H4 (cell line): ENCODE results near the gene CACNB3. TPM values are rescaled to one million over a fixed set of nuclear protein-coding genes. Genes with fewer than 3 reads are reported as not detected.
A peak's percentile ranks its signal among the peaks of the same experiment; 100 is the strongest.

Source experiments
- DNase-seq: peaks from one replicate; pipeline ENCODE4 v3.0.0-alpha.2; 2015; ENCODE audit warnings: low spot score
- total RNA-seq: library from RNA; depleted of rRNA; stranded (reverse); fragments of >200 nt; shearing (Covaris generic); gene quantifications from 2 replicates; pipeline ENCODE4 v1.2.3, GENCODE V29; 2014

Gene CACNB3
- total RNA-seq, 1 experiment from 2014 or later, result 17.7 TPM

- peak; percentile 38 for DNase-seq
These were observed 29.2 kb upstream of the CACNB3 start, which contains the start of gene ADCY6 for GRCh38 chr12:48788854-48789775. TSS of gene ADCY6 (minus strand) at chr12:48789089. CDS start at chr12:48783434, 5,655 bp downstream.

GRCh38 chr12:48789858-48790326, 28.4 kb upstream of the CACNB3 start:
- no peak for DNase-seq

DNA sequence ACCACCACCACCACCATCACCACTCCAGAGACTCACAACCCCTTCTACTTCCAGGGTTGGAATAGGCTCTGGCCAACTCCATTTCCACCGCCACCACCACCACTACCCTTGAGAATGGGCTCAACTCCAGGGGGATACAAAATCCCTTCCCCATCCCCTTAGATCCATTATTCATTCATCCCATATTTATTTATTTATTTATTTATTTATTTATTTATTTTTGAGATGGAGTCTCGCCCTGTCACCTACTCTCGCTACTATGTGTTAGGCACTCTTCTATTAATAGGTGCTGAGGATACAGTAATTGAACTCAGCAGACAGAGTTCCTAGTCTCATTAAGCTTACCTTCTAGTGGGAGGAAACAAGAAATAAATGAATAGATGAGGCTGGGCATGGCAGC, 24.6 kb upstream of the CACNB3 start:
- no peak for DNase-seq

- DNase-seq, result peak; percentile 43
These were observed 23.4 kb upstream of the CACNB3 start for GRCh38 chr12:48794870-48795269.

GRCh38 chr12:48795550-48796455, 22.5 kb upstream of the CACNB3 start:
- peak; percentile 72 for DNase-seq

GRCh38 chr12:48796976-48797375, 21.3 kb upstream of the CACNB3 start:
- no peak for DNase-seq

- no peak for DNase-seq
These were observed 17.8 kb upstream of the CACNB3 start for GRCh38 chr12:48800457-48800856.

GRCh38 chr12:48800971-48801370, 17.3 kb upstream of the CACNB3 start:
- DNase-seq, result no peak

- DNase-seq, result no peak
These were observed 14.6 kb upstream of the CACNB3 start for GRCh38 chr12:48803675-48804074.

DNA sequence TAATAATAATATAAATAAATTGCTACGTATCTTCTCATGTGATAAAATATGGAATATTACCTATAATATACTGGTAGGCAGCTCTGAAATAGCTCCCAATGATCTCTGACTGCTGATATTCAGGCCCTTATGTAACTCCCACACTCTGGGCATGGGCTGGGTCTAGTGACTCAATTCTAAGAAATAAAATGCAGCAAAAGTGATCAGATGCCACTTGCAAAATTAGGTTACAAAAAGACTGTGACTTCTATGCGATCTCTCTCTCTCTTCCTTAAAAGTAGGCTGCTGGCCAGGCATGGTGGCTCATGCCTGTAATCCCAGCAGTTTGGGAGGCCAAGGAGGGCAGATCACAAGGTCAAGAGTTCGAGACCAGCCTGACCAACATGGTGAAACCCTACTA, 10.3 kb upstream of the CACNB3 start:
- no peak for DNase-seq

GRCh38 chr12:48810903-48811431, 7.3 kb upstream of the CACNB3 start:
- peak; percentile 82 for DNase-seq

DNA sequence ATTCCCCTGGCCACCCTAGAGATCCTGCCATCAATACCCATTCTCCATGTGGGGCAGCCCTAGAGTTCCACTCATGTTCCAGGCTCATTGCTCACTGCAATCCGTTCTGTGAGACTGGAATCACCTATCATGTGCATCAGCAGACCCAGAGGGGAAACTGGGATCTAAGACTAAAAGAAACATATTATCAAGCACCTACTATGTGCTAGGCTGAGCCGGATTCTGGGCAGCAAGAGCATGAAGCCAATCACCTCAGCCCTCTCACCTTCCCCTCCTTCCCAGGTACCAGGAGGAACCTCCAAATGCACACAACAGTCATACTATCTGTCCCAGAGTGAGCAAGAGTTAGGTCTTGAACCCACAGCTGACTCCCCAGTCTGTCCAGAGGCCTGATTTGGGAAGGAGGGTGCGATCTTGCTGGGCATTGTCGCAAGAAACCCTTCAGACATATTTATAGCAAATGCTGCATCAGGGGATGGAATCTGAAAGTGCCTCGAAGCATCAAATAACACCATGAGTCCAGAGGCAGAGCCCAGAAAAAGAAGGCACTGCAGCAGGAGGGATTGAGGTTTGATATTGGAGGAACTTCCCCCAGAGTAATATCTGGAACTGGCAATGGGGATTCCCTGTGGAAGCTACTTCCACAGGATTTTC, 6.7 kb upstream of the CACNB3 start:
- DNase-seq, result no peak

DNA sequence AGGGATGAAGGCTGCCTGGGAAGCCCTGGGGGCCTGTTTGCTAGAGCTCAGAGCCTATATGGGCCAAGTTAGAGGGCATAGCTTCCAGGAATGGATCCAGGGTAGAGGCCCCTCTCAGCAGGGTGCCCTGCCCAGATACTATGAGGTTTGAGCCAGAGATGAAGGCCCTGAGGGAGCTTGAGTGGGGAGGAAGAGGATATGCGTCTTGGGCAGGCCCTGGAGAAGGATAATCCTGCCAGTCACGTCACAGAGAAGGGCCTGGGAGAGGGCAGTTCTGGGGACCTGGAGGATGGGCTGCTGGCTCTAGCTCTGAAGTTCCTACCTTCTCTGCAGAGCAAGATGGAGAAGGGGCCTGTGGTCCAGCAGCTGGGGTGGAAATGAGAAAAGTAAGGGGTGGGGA, 5.9 kb upstream of the CACNB3 start:
- DNase-seq, result no peak

DNA sequence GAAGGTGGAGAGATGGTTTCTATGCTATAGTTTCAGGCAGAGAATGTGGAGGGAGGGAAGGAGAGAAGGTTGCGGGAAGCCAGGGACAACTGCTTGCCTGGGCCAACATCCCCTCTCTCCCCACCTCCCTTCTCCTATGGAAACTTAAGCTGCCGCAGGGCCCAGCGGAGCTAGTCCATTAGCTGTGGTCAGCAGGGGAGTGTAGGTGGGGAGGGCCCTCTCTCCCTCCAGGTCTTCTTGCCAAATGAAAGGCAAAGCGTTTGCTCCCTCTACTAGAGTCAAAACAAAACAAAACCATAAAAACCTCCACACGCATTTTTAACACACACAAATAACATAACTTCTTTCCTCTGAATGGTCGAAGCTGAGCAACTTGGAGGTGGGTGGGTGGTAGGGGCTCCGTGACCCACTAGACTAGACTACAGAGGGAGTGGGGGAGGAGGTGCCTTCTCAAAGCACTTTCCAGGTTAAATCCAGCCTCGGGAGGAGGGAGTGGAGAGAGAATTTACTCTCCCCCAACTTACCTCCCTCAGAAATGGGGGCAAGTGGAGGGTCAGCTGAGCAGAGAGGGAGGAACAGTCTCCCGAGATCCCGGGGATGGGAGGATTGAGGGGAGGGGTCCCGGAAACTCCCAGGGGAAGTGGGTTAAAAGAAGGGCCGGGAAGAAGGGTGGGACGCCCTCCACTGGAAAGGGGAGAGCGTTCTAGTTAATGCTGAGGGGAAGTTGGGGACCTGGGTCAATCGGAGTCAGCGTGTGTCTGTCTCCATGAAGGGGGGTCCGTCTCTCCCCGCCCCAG, 4.6 kb upstream of the CACNB3 start:
- DNase-seq, result no peak

DNA sequence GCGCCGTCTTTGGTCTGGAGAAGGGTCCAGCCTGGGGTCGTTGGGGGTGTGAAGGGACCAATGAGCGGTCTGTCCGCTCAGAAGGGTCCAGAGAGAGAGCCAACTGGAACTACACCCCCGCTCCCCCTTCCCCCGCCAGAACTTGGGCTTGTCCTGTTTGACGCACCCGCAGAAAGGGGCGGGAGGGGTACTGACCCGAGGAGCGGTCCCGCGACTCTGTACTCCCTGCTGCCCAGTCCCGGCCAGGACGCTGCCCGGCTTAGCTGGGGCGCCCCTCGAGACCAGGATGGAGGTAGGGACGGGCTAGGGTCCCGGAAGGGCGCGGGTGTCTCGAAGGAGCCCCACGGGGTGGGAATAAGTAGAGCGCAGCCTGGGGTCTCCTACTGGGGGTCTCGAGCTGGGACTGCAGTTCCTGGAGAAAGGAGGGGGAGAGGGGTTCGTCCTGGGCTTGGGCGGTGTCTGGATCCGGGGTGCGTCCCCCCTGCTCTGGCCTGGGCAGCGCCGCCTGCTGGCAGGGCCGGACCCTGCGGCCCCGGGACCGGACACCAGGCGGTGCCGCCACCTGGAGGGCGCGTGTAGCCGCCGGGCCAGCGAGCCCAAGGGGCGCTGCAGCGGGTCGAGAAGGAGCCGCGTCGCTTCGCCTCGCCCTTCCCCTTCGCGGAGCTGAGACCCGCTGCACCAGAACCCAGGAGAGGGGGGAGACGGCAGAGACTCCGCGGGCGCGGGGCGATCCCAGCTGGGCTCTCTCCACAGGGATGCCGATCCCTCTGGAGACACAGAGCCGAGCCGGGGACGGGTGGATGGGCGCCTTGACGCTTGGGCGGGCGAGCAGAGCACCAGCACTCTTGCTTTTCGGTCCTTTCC, 3.8 kb upstream of the CACNB3 start:
- peak; percentile 58 for DNase-seq

GRCh38 chr12:48815126-48816110, 2.9 kb upstream of the CACNB3 start:
- peak; percentile 85 for DNase-seq

DNA sequence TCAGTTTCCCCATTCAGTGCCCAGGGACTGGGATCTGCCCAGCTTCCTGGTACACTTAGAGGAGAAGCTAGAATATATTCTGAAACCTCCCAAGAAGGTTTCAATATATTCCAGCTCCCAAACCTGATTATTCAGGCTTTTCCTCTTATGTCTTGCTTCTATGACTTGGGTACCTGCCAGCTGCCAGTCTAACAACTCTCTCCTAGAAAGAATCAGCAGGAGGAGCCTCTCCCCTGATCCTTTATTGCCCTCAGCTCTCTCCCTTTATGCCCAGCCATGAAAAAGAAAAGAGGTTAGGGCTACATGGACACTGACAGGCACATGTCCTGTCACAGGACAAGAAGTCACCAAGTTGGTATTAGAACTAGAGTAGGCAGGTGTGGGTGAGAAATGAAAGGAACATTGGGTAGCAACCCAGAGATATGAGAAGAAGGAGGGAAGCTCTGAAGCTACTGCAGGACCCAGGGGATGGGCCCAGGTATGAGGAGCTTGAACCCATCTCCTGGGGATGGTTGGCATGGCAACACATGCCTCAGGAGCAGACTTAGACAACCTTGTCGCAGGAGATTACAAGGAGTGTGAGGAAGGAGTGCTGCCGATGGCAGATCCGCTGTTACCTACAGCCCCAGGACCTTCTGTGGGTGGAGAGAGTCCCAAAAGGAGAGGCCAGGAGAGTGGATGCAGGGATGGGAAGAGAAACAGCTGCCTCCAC, 2.0 kb upstream of the CACNB3 start:
- DNase-seq, result no peak
